SK-N-SH (cell line): ENCODE data around the gene HES6.

ENCODE experiments used
- CHD2 ChIP-seq: fragments of 150-350 bp; IDR thresholded peaks from 2 replicates; pipeline ENCODE4 v1.6.1; 2018; ENCODE audit warnings: low read length; ENCODE audit not compliant: partially characterized antibody
- CTCF ChIP-seq: fragments of 200-600 bp; sonication (generic); IDR thresholded peaks from 2 replicates; pipeline ENCODE4 v1.6.1; 2017; ENCODE audit warnings: antibody characterized with exemption, mild to moderate bottlenecking, moderate library complexity
- EZH2phosphoT487 ChIP-seq: fragments of 200-600 bp; sonication (generic); IDR thresholded peaks from 2 replicates; pipeline ENCODE4 v1.6.1; 2017; ENCODE audit warnings: low read depth, mixed run types, mild to moderate bottlenecking, antibody characterized with exemption, moderate library complexity, borderline replicate concordance
- GABPA ChIP-seq: IDR thresholded peaks from 2 replicates; pipeline ENCODE4 v1.4.0; 2012; ENCODE audit warnings: low read depth, mild to moderate bottlenecking
- JUND ChIP-seq: IDR thresholded peaks from 2 replicates; pipeline ENCODE4 v1.4.0; 2012
- MXI1 ChIP-seq: IDR thresholded peaks from 2 replicates; pipeline ENCODE4 v1.6.1; 2012; ENCODE audit warnings: mild to moderate bottlenecking, low read depth, low read length, improper control_type of control experiment
- PBX3 ChIP-seq: IDR thresholded peaks from 2 replicates; pipeline ENCODE4; 2012
- POLR2AphosphoS5 ChIP-seq: IDR thresholded peaks from 2 replicates; pipeline ENCODE4 v1.6.1; 2012; ENCODE audit warnings: low read depth, low read length
- SIN3A ChIP-seq: IDR thresholded peaks from 2 replicates; pipeline ENCODE4 v1.6.1; 2012; ENCODE audit warnings: low read depth, mild to moderate bottlenecking, low read length, moderate library complexity, borderline replicate concordance
- TEAD4 ChIP-seq: IDR thresholded peaks from 2 replicates; pipeline ENCODE4 v1.4.0; 2012; ENCODE audit warnings: mild to moderate bottlenecking, borderline replicate concordance; ENCODE audit not compliant: insufficient read depth
- USF1 ChIP-seq: IDR thresholded peaks from 2 replicates; pipeline ENCODE4 v1.4.0; 2012; ENCODE audit warnings: low read depth, borderline replicate concordance
- USF2 ChIP-seq: fragments of 150-350 bp; IDR thresholded peaks from 2 replicates; pipeline ENCODE4 v1.6.1; 2017; ENCODE audit warnings: antibody characterized with exemption, low read length, low read depth, borderline replicate concordance
- YY1 ChIP-seq: IDR thresholded peaks from 2 replicates; pipeline ENCODE4 v1.4.0; 2012; ENCODE audit warnings: low read depth, mild to moderate bottlenecking
- ZBTB33 ChIP-seq: IDR thresholded peaks from 2 replicates; pipeline ENCODE4 v1.4.0; 2012; ENCODE audit warnings: low read depth, borderline replicate concordance

- TF ChIP-seq USF1: no peak
- TF ChIP-seq MXI1: no peak
- TF ChIP-seq CTCF: no peak
- no peak for TF ChIP-seq USF2
- TF ChIP-seq JUND: no peak
- no peak for TF ChIP-seq PBX3
- no peak for TF ChIP-seq EZH2phosphoT487
- TF ChIP-seq POLR2AphosphoS5: no peak
- no peak for TF ChIP-seq SIN3A
- TF ChIP-seq TEAD4: no peak
- no peak for TF ChIP-seq ZBTB33
- TF ChIP-seq GABPA: no peak
- no peak for TF ChIP-seq YY1
- no peak for TF ChIP-seq CHD2
Observed at GRCh38 chr2:238241970-238242369, 2.1 kb upstream of the HES6 start.
